ENCODE measurements around the gene CSRP3.

CSRP3 gene

DNA sequence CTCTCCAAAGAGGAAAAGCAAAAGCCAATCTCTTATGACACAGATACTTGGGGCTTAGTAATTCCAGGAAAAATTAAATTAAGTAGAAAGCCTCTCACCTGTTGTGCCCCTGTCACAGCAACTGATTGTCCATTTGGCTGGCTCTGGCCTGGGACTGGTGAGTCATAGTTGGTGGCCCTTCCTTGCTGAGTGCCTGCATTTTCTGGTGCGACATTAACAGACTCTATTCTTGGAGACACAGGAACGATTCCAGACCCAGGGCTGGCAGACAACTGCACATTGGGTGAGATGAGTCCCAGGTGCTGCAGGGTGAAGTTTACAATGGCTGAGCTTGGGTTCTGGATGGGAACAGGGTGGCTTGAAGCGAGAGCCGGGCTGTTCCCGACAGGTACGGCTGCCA is 23.3 kb upstream of the CSRP3 start:
- no peak for DNase-seq

DNA sequence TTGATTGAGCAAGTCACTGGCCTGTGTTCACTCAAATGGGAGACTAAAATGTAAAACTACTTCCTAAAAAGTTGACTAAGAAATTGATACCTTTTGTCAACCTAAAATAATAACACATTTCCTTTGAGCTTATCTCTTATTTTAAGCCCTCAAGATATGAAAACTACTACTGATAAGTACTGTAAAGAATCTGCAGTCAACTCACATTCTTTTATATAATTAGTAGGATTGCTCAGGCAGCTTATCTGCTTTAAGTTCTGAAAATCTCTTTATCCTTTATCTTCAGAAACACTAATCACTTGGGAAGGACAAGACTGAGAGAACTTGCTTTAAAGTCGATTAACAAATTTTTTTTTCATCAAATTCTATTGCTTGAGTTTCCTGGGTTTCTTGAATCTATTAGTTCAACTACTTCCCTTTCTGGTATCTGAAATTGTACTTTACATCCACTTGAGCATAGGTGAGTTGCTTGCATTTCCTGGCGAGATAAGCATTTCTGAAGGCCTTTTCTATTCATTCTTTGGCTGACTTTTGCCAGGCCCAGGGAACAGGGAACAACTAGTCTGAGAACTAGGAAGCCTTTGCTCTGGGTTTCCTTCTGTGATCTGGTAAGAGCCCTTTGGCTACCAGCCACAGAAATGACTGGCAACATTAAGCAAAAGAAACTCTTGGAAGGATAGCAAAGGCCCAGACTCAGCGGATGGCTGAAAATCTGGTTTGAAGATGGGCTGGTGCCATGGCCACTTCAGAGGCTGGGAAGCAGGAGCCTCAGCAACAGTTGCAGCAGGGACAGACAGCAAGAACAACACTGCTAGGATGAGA is 19.3 kb upstream of the CSRP3 start:
- DNase-seq = no peak

- DNase-seq = no peak
Measured at GRCh38 chr11:19218786-19219460, 17.1 kb upstream of the CSRP3 start.

DNA sequence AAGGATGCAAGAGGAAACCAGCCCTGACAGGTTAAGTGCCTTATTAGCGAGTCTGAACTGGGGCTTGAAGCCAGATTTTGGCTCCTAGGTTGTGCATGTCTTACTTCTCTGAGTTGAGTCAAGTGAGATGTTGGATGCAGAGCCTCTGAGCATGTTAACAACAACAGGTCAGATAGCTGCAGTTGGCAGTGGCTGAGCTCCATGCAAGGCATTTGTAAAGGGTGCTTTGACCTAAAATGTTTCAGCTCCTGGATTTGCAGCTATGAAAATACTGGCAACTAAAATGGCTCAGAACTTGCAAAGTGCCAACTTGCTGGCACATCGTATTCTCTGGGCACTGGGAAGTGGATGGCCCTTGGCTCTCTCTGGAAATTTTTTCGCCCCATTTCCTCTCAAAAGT is 16.4 kb upstream of the CSRP3 start:
- DNase-seq = no peak

DNA sequence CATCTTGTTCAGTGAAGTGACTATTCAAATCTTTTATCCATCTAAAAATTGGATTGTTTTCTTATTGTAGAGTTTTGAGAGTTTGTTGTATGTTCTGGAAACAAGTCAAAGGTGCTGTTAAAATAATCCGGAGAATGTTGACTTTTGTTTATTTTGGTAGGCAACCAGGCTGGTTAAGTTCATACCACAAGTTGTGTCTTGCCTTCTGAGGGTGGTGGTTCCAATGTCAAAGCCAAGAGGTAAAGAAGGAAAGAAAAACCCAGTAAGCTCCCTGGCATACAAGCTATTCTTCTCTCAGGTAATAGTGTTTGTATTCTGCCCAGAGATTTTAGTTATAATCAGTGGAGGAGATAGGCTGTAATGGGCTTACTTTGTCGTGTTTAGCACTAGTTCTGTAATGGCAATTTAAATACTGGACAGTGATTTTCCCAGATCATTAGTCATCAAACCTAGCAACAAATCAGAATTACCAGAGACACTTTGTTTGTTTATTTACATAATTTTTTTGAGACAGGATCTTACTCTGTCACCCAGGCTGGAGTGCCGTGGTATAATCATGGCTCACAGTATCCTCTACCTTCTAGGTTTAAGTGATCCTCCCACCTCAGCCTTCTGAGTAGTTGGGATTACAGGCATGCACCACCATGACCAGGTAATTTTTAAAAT is 15.1 kb upstream of the CSRP3 start:
- no peak for DNase-seq

- no peak for DNase-seq
Measured at GRCh38 chr11:19216021-19216420, 14.2 kb upstream of the CSRP3 start.

GRCh38 chr11:19209617-19210370 is 8.0 kb upstream of the CSRP3 start:
- no peak for DNase-seq

DNA sequence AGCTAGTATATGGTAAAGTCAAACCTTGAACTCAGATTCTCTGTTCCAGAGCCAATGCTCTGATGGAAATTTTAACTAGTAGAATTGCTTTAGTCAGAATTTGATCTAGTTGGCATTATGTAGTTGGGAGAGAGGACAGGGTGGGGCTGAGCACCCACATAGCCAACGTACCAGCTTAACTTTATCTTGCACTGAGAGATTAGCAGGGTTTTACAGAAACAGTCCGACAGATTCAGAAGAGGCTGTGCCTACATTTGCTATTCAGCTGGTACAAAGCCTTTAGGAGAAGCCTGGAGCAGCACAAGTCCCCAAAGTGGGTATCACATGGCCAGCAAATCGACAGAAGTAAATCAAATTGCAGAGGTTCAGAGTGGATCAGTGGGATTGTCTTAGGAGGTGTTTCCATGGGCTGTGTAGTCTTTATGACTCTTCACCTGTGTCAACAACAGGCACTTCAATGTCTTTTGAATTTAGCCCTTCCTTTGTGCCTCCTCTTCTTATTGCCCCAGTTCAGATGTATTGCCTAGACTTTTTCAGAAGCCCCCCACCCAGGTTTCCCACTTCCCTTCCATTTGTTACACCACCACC is 7.3 kb upstream of the CSRP3 start:
- DNase-seq = no peak

DNA sequence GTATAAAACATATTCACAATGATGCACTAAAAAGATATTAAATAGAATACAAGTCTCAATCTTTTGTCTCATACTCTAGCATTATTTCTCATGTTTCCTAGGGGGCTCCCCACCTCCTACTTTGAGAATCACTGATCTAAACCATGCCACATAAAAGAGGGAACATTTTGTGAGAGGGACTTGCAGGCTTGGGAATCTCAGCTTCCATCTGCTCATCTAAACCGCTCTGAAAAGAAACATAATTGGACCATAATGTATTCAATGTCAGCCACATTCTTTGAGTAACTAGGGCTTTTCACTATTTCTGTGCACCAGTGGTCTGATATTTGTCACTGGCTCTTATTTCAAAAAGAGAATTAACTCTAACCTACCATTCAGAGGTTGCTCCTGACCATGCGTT is 6.4 kb upstream of the CSRP3 start:
- DNase-seq = no peak

DNA sequence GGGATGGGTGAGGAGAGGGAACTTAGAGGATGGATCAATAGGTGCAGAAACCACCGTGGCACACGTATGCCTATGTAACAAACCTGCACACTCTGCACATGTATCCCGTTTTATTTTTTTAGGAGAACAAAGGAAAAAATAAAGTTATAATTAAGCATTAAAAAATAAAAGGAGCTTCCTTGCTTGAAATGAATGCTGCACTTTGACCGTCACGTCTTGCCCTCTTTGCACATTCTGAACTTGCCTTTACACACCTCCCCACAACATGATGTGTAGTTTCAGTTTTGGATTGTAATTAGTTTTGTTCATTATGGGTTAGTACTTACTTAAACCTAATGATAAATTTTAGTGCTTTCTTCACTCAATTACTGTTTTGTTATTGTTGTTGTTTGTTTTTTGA is 3.1 kb upstream of the CSRP3 start:
- DNase-seq = no peak

DNA sequence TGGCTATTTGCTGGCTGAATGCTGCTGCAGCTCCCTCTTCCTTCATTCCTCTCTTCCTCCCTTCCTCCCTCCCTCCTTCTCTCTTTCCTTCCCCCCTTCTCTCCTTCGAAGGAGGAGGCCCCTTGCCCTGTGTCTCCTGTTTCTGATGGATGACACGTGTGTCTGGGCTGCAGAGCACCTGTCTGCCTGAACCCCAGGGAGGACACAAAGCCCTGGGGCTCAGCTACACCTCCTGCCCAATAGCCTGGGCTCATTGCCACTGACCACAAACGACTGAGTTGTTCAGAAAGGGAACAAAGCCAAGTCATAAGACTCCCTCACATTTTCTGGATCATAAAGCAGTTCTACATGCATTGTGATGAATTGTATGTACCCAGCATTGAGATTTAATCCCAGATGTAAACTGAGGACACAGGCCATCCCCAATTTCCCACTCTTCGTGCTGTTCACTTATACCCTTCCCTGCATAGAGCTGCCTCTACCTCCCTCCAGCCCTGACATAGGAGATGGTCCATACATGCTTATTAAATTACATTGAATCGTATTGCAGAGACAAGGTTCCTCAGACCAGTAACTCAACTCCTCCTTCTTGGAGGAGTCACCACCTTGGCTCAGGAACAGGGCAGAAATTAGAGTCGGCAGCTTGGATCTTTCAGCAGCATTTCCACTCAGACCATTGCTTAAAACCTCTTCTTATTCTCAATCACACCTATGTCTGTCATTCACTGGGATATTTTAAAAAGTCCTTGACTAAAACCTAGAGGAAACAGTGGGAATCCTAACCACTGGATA is 1.2 kb downstream of the CSRP3 start:
- DNase-seq = no peak

- DNase-seq = no peak
Measured at GRCh38 chr11:19199771-19200170, 2.0 kb downstream of the CSRP3 start.

GRCh38 chr11:19199048-19199447 is 2.7 kb downstream of the CSRP3 start:
- DNase-seq = no peak

DNA sequence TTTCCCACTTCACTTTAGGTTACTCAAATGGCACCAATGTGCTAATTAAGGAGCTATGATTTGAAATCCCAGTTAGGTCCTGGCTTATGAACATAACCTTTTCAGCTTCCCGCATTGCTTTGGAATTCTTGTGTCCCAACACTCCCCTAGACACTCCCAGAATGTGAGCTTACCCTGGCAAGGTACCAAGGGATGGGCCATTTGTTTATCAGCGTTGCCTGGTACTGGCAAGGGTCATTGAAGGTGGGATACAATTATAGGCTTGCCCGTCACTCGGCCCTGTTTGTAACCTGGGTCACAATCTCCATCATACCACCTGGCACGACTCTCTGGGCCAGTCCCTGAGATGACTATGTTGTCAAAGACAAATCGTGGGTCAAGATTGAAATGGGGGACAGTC is 5.4 kb downstream of the CSRP3 start:
- no peak for DNase-seq

GRCh38 chr11:19194620-19195308 is 7.0 kb downstream of the CSRP3 start:
- DNase-seq = no peak

DNA sequence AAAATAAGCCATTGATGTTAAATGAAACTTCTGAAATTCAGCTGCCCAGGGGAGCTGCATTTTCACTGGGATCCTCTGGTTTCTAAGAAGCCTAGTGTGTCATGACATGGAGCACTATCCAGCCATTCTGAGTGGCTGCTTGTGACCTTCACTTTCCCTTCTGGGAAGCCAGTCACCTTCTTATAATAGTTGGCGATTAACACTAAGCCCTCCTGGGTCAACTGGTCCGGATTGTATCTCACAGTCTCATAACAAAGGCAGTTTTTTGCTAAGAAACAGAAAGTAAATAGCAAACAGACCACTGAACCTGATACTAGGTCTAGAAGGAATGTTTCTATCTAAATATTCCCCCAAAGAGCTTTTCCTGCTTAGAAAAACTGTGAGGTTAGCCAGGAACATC is 7.9 kb downstream of the CSRP3 start:
- no peak for DNase-seq

DNA sequence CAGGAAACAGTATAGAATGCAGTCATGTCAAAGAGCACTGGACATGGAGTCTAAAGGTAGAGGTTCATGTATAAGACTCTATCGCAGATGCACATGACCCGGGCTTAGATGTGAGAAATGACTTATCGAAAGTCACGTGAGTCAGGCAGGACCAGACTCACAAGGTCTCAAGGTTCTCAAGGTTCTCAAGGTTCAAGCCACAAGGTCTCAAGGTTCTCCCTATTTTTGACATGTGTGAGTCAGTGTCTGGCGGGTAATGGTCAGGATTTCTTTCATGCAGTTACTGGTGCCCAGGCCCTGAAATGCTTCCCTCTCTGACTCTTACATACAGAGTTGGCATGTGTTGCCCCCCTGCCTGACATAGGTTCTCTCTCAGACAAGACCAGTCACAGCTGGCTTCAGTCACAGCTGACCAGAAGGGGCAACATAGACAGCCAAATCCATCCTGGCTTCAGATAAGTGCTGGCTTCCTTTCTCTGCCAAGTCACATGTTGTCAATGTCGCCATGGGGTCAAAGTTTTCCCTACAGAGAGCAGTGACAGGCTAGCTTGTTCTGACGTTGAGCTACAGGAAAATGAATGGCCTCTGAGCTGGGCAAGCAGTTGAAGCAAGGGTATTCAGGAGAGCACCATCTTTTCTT is 10.1 kb downstream of the CSRP3 start:
- no peak for DNase-seq

DNA sequence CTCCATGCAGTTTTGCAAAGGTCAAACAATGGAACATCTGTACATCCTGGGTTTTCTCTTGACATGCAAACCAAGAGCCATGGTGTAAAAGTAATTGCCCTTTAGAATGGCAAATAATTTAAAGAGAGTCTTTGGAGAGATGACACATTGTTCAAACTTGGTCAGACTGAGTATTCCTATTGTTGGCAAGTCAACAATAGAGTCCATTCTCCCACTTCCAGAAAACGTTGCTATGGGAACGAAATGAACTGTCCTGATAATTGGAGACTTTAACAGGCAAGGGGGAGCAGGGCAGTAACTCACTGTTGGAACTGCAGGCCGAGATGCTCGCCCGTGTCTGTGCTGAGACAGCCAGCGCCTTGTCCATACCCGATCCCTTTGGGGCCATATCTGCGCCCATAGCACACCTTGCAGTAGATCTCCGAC is 13.9 kb downstream of the CSRP3 start:
- no peak for DNase-seq

DNA sequence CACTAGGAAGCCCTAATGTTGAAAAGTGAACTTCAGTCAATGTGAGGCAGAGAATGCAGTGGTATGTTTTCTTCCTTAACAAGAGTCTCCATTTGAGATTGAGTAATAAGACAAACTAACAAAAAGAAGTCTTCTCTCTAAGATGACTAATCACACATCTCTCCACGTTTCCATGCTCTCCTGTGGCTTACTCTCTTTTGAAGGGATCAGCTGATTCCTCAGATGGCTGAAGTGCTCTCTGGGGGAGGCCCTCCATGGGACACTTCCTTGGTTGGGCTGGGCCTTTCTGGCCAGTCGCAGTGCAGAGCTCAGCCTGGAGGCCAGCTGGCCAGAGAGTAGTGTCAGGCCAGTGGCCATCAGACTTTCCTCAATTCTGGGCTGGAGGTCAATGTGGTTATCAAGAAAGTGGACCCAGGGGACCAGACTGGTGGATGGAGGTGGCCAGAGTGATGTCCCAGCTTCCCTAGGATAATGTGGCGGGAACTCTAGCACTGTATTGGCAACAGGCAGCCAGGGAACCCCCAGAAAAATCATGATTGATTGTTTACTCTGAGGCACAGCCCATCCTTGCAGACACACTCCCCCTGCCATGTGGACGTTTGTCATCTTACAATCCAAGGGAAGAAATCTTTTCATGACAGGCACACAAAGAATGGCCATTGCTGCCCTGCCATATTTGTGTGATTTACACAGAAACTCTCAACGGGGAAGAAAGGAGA is 14.5 kb downstream of the CSRP3 start:
- DNase-seq = no peak

DNA sequence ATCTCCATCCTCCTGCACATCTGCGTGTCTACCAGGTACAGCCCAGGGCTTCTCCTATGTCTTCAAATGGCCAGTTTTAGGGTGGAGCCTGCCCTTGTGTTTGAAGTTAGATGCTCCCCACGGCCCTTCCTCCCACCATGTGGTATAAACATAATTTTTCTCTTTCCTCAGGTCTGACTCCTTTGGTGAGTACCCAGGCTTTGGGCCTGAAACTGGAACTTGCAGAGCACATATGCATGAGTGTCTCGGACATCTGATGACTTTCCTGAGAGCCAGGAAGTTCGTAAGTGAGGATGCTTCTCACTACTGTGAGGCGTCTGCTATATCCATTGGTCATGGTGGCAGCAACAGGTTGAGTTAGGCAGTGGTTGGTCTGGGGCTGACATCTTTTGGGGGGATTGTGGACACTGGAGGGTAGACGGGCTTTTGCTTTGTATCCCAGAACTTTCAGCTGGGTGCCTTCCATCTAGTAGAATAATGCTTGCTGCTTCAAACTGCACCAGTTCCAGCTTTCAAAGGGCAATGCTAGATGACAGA is 16.2 kb downstream of the CSRP3 start:
- DNase-seq = no peak

Measured in activated CD4-positive, CD25-positive, alpha-beta regulatory T cell treated with anti-CD3 and anti-CD28 coated beads, Interleukin-2, amount 50 U/mL, for 72 hours (primary cell).